HepG2 (cell line): ENCODE measurements around the gene SRSF10. TPM values are rescaled to one million over a fixed set of nuclear protein-coding genes. Genes with fewer than 3 reads are reported as not detected.
A peak's percentile ranks its signal among the peaks of the same experiment; 100 is the strongest.
"Not testable (repeated sequence)": the region's sequence is repeated elsewhere in the genome, so short reads cannot be mapped to it uniquely, and the experiment has no call there.

Experiments used
- ATAC-seq: fragments of 200-7000 bp; cut with Tn5 transposase; 3 replicates; pipeline ENCODE4 v1.9.1; 2020; ENCODE audit warnings: mild to moderate bottlenecking, moderate library complexity
- BruUV-seq: library from RNA; stranded (reverse); fragments of 400-500 nt; replicated peaks from 2 replicates; lab custom pipeline; 2021; lab: Mats Ljungman, UMichigan
- CTCF ChIA-PET: fragments of 300-600 bp; formaldehyde crosslinking; extraction: SDS; loops from one replicate; lab custom pipeline; 2021; ENCODE audit warnings: low total read pairs, inconsistent platforms, low intra/inter-chr PET ratio; lab: Yijun Ruan, JAX
- POLR2A ChIA-PET: fragments of 350-600 bp; sonication (Branson Sonifier 250); formaldehyde crosslinking; loops from one replicate; lab custom pipeline; 2020; ENCODE audit warnings: antibody characterized with exemption, inconsistent platforms; lab: Yijun Ruan, JAX
- DNase-seq: peaks from one replicate; pipeline ENCODE4 v3.0.0-alpha.2; 2015; ENCODE audit warnings: low spot score
- FAIRE-seq: peaks from 3 replicates; lab custom pipeline; 2011; peaks lifted over from hg19 to GRCh38; lab: Jason Lieb, UNC
- H2AFZ ChIP-seq: one replicate; pipeline ENCODE4 v1.6.1; 2011; ENCODE audit warnings: low read length, inconsistent platforms
- H3K27ac ChIP-seq: fragments of 300-600 bp; 3 replicates; pipeline ENCODE4 v1.8.0; 2011; ENCODE audit warnings: mixed run types, mild to moderate bottlenecking, mixed read lengths, low read length, inconsistent platforms; ENCODE audit not compliant: insufficient read depth; ENCODE audit errors: extremely low read length
- H3K27me3 ChIP-seq, 2 experiments: fragments of 200-600 bp in 1 of 2; 2 replicates in 1 of 2; 3 replicates in 1 of 2; pipeline versions ENCODE4 v1.6.0 to v1.8.0; 2011; ENCODE audit warnings: low read length in 2 of 2, mild to moderate bottlenecking in 2 of 2, moderate library complexity in 2 of 2, inconsistent platforms in 1 of 2; ENCODE audit not compliant: insufficient read depth in 2 of 2, control insufficient read depth in 1 of 2
- H3K36me3 ChIP-seq, 2 experiments: fragments of 200-600 bp in 1 of 2; replicated peaks in 1 of 2; 2 replicates in 1 of 2; 3 replicates in 1 of 2; pipeline versions ENCODE4 v1.5.1 to v1.8.0; 2011; ENCODE audit warnings: low read length in 2 of 2, inconsistent platforms in 1 of 2; ENCODE audit not compliant: insufficient read depth in 2 of 2, control insufficient read depth in 1 of 2
- H3K4me1 ChIP-seq: 2 replicates; pipeline ENCODE4 v1.5.1; 2012; ENCODE audit warnings: low read length, inconsistent platforms; ENCODE audit not compliant: insufficient read depth
- H3K4me2 ChIP-seq: 2 replicates; pipeline ENCODE4 v1.6.0; 2011; ENCODE audit warnings: low read depth, low read length, inconsistent platforms
- H3K4me3 ChIP-seq, 3 experiments: fragments of 200-600 bp in 1 of 3; sonication (generic), shearing (Covaris generic) in 1 of 3; replicated peaks in 1 of 3; 2 replicates each; pipeline ENCODE4 v1.5.1; 2011 to 2016; ENCODE audit warnings: low read length in 3 of 3, inconsistent platforms in 2 of 3, low read depth in 2 of 3, mild to moderate bottlenecking in 2 of 3, control low read depth in 1 of 3, mixed read lengths in 1 of 3; ENCODE audit not compliant: insufficient read depth in 1 of 3
- H3K79me2 ChIP-seq: one replicate; pipeline ENCODE4 v1.6.1; 2011; ENCODE audit warnings: low read length, inconsistent platforms; ENCODE audit not compliant: insufficient read depth
- H3K9ac ChIP-seq: 2 replicates; pipeline ENCODE4 v1.6.0; 2011; ENCODE audit warnings: mild to moderate bottlenecking, low read depth, low read length, inconsistent platforms; ENCODE audit not compliant: insufficient read depth
- H3K9me3 ChIP-seq: 2 replicates; pipeline ENCODE4 v1.5.1; 2012; ENCODE audit warnings: mild to moderate bottlenecking, low read length
- H4K20me1 ChIP-seq: 2 replicates; pipeline ENCODE4 v1.6.0; 2011; ENCODE audit warnings: inconsistent platforms, mild to moderate bottlenecking, low read length, moderate library complexity; ENCODE audit not compliant: insufficient read depth
- ZMAT3 ChIP-seq: sonication (generic); formaldehyde crosslinking; conservative IDR thresholded peaks from 2 replicates; pipeline ENCODE4 v1.7.0; 2021; ENCODE audit warnings: missing genetic modification reagents
- ZNF275 ChIP-seq: sonication (generic); formaldehyde crosslinking; IDR thresholded peaks from 2 replicates; pipeline ENCODE4 v1.8.0; 2022; ENCODE audit warnings: missing genetic modification reagents, mild to moderate bottlenecking, inconsistent platforms, borderline replicate concordance
- ZNF441 ChIP-seq: sonication (generic); formaldehyde crosslinking; IDR thresholded peaks from 2 replicates; pipeline ENCODE4 v1.7.0; 2021; ENCODE audit warnings: missing genetic modification reagents, borderline replicate concordance
- ZNF770 ChIP-seq: sonication (generic); formaldehyde crosslinking; IDR thresholded peaks from 2 replicates; pipeline ENCODE4 v1.5.0; 2020; ENCODE audit warnings: mild to moderate bottlenecking, missing genetic modification reagents
- ZNF879 ChIP-seq: sonication (generic); formaldehyde crosslinking; IDR thresholded peaks from 2 replicates; pipeline ENCODE4 v1.8.1; 2023; ENCODE audit warnings: missing genetic modification reagents
- WGBS: methylation state at CpG from one replicate; pipeline ENCODE4 v1.1.6; 2017; ENCODE audit warnings: low lambda C conversion rate; 5-methylcytosine and 5-hydroxymethylcytosine counted together
- in situ Hi-C: cut with HindIII; loops from 2 replicates; pipeline ENCODE4 v1.10.0; 2017; ENCODE audit warnings: low pct_unique_long_range_greater_than_20kb; ENCODE audit not compliant: extremely low pct_ligation_motif_present
- intact Hi-C: fragments of 100-400 bp; cut with micrococcal nuclease; formaldehyde crosslinking; loops from one replicate; pipeline ENCODE4 v1.10.0; 2022; ENCODE audit not compliant: unreplicated experiment
- polyA plus RNA-seq, 8 experiments: library from polyadenylated mRNA; depleted of rRNA in 3 of 8; stranded (reverse) in 7 of 8; unstranded in 1 of 8; fragments of >200 nt; fragmentation: Illumina TruSeq in 4 of 8; extraction: Trizol in 4 of 8; gene quantifications; 2 replicates each; pipeline versions ENCODE4 v1.2.1 to v1.2.3, GENCODE V29; 2011 to 2016; ENCODE audit warnings: low read depth in 4 of 8, missing spikeins in 1 of 8, mixed read lengths in 1 of 8; ENCODE audit not compliant: insufficient read depth in 1 of 8
- total RNA-seq, 5 experiments: library from RNA; depleted of rRNA; stranded (reverse); fragments of >200 nt; fragmentation: Illumina TruSeq; extraction: Trizol; gene quantifications; 2 replicates each; pipeline ENCODE4 v1.2.3, GENCODE V29; 2016; ENCODE audit warnings: low read depth in 1 of 5

The SRSF10 gene
- total and polyA plus RNA-seq, 2 of the 13 experiments (the other 11 are each of a cell fraction or from before 2014, with no cell fraction given), result 126 to 186 TPM

- H3K4me1 ChIP-seq, result peaks cover 50% of the 10 kb centered on the region
- CTCF ChIA-PET, in situ Hi-C loops, ATAC-seq, H3K36me3 ChIP-seq, DNase-seq, FAIRE-seq, H3K27me3 ChIP-seq, H3K9me3 ChIP-seq, BruUV-seq: not testable (repeated sequence)
- H3K79me2 ChIP-seq, result peaks cover 22% of the 10 kb centered on the region
- peaks cover 12% of the 10 kb centered on the region; the same call in 1 of the 2 replicates for H4K20me1 ChIP-seq
- intact Hi-C loops, result loop anchor here (5.0 kb wide), 1 partner anchor 69 kb away; no protein-coding TSS in a partner anchor
- H3K9ac ChIP-seq, result peak overlapping the region; percentile 97
- peak overlapping the region; percentile 56 for H2AFZ ChIP-seq
- 41% methylated on average over 19 of the region's 19 CpGs for WGBS
- H3K4me3 ChIP-seq, result peak overlapping the region; percentile 62 to 89 (median 87)
- H3K27ac ChIP-seq, result peak overlapping the region; percentile 99
- peak overlapping the region; percentile 96 for H3K4me2 ChIP-seq
- POLR2A ChIA-PET, result interaction anchor here (1.0 to 3.3 kb wide), 6 partner anchors 10 to 133 kb away, joined by 3 to 32 read pairs (median 8); partner anchors contain the start of genes HMGCL and SRSF10
- TF ChIP-seq ZNF770, result peak; percentile 60; the same call in 1 of the 2 replicates
- 0 out of 2 replicates have a peak, but pooled peaks have one; percentile 9 for TF ChIP-seq ZNF275 (CRISPR knock-in tag)
- TF ChIP-seq ZNF441 (CRISPR knock-in tag), result peak; percentile 73; the same call in 1 of the 2 replicates
- 0 out of 2 replicates have a peak, but pooled peaks have one; percentile 17 for TF ChIP-seq ZMAT3
- 0 out of 2 replicates have a peak, but pooled peaks have one; percentile 45 for TF ChIP-seq ZNF879 (CRISPR knock-in tag)
Measured at GRCh38 chr1:23958040-23958809, 21.9 kb downstream of the SRSF10 start.
